Inflammatory macrophage (primary cell): ENCODE measurements around the gene OR6Y1.

ENCODE experiments used
- DNase-seq, 2 donors: peaks; one replicate each; pipeline ENCODE4 v3.0.0-alpha.2; 2020 to 2022
- total RNA-seq, 18 experiments: gene quantifications; one replicate each; lab custom pipeline; 2026; ENCODE audit warnings: mixed read lengths in 6 of 18, inconsistent platforms in 2 of 18; lab: John Stamatoyannopoulos, UW

OR6Y1 gene
- 0 to 0.12 (median 0) reads per million in 18 experiments for total RNA-seq

- no peak for DNase-seq
Measured at GRCh38 chr1:158554352-158554751, at the start of gene OR6Y1. OR6Y1 (minus strand) TSS chr1:158554405; CDS start chr1:158548105, 6,300 bp downstream.

- DNase-seq, result no peak
Measured at GRCh38 chr1:158600735-158601134, 46.5 kb upstream of the OR6Y1 start.

- DNase-seq, result no peak
Measured at GRCh38 chr1:158586942-158587341, 32.7 kb upstream of the OR6Y1 start.

- DNase-seq, result no peak
Measured at GRCh38 chr1:158583962-158584361, 29.8 kb upstream of the OR6Y1 start.

GRCh38 chr1:158579733-158580132, 25.5 kb upstream of the OR6Y1 start, which contains the start of gene OR10X1:
OR10X1 (minus strand) TSS chr1:158579899; CDS start chr1:158579899, 0 bp downstream.
- no peak for DNase-seq

- no peak for DNase-seq
Measured at GRCh38 chr1:158577561-158577960, 23.4 kb upstream of the OR6Y1 start.

- no peak for DNase-seq
Measured at GRCh38 chr1:158572226-158572625, 18.0 kb upstream of the OR6Y1 start.

GRCh38 chr1:158570480-158570879, 16.3 kb upstream of the OR6Y1 start, which contains the start of gene OR6P1:
OR6P1 (minus strand) TSS chr1:158570580; CDS start chr1:158563604, 6,976 bp downstream.
- DNase-seq, result no peak

- DNase-seq, result peak; percentile 31 to 49
Measured at GRCh38 chr1:158564608-158565007, 10.4 kb upstream of the OR6Y1 start.

GRCh38 chr1:158563853-158564252, 9.6 kb upstream of the OR6Y1 start:
- DNase-seq, result peak in 1 of 2 donors; percentile 32

- no peak for DNase-seq
Measured at GRCh38 chr1:158559696-158560095, 5.5 kb upstream of the OR6Y1 start.

GRCh38 chr1:158552296-158552695, 1.9 kb downstream of the OR6Y1 start:
- DNase-seq, result no peak

GRCh38 chr1:158547533-158547932, 6.7 kb downstream of the OR6Y1 start:
- no peak for DNase-seq

- DNase-seq, result no peak
Measured at GRCh38 chr1:158537609-158538008, 16.6 kb downstream of the OR6Y1 start.

GRCh38 chr1:158534496-158534895, 19.7 kb downstream of the OR6Y1 start:
- DNase-seq, result no peak

- DNase-seq, result peak in 1 of 2 donors; percentile 13
Measured at GRCh38 chr1:158527190-158527815, 26.9 kb downstream of the OR6Y1 start.

GRCh38 chr1:158521666-158522058, 32.5 kb downstream of the OR6Y1 start:
- no peak for DNase-seq

- no peak for DNase-seq
Measured at GRCh38 chr1:158520955-158521665, 33.1 kb downstream of the OR6Y1 start.

GRCh38 chr1:158520021-158520420, 34.2 kb downstream of the OR6Y1 start:
- DNase-seq, result no peak

- no peak for DNase-seq
Measured at GRCh38 chr1:158516966-158517365, 37.2 kb downstream of the OR6Y1 start.

GRCh38 chr1:158509471-158510156, 44.6 kb downstream of the OR6Y1 start:
- no peak for DNase-seq

- no peak for DNase-seq
Measured at GRCh38 chr1:158507511-158507910, 46.7 kb downstream of the OR6Y1 start.

- DNase-seq, result peak; percentile 65 to 75
Measured at GRCh38 chr1:158506369-158506987, 47.7 kb downstream of the OR6Y1 start.
